ENCODE measurements around the gene RAD51C. TPM values are rescaled to one million over a fixed set of nuclear protein-coding genes. Genes with fewer than 3 reads are reported as not detected.

Gene RAD51C
- total RNA-seq, 1 donor from 2014 or later = 5.1 TPM

Other genes starting within 250 kb of the RAD51C start
- 0.18 TPM for gene HSF5, start 204.2 kb upstream of the RAD51C start, total RNA-seq
- gene MTMR4, start 178.0 kb upstream of the RAD51C start, total RNA-seq = 101 TPM
- 0.05 TPM for gene TEX14, start 557 bp upstream of the RAD51C start, total RNA-seq
- 0.83 TPM for gene PPM1E, start 63.3 kb downstream of the RAD51C start, total RNA-seq